Left lung (tissue), 10 donors: ENCODE data around the gene MYH10. TPM values are rescaled to one million over a fixed set of nuclear protein-coding genes. Genes with fewer than 3 reads are reported as not detected.

Experiments
- ATAC-seq: fragments of 200-7000 bp; cut with Tn5 transposase; one replicate; pipeline ENCODE4 v1.9.1; 2020; ENCODE audit warnings: moderate library complexity
- DNase-seq, 4 donors: peaks; one replicate each; pipeline ENCODE4 v3.0.0-alpha.2; 2013 to 2020
- H3K27ac ChIP-seq, 2 donors: fragments of 200-600 bp; sonication (generic) in 1 of 2; one replicate each; pipeline versions ENCODE4 v1.5.0 to v1.8.0; 2020 to 2021
- H3K27me3 ChIP-seq, 2 donors: fragments of 200-600 bp; sonication (generic) in 1 of 2; one replicate each; pipeline versions ENCODE4 v1.5.0 to v1.8.0; 2020 to 2021
- H3K36me3 ChIP-seq, 2 donors: fragments of 200-600 bp; sonication (generic) in 1 of 2; one replicate each; pipeline versions ENCODE4 v1.5.0 to v1.8.0; 2020 to 2021
- H3K4me1 ChIP-seq, 2 donors: fragments of 200-600 bp; one replicate each; pipeline ENCODE4 v1.8.0; 2021
- H3K4me3 ChIP-seq, 2 donors: fragments of 200-600 bp; sonication (generic) in 1 of 2; one replicate each; pipeline versions ENCODE4 v1.5.0 to v1.8.0; 2020 to 2021; ENCODE audit warnings: mild to moderate bottlenecking in 1 of 2
- H3K9me3 ChIP-seq, 2 donors: fragments of 200-600 bp; sonication (generic) in 1 of 2; one replicate each; pipeline versions ENCODE4 v1.5.0 to v1.8.0; 2020 to 2021
- CTCF ChIP-seq, 2 donors: fragments of 200-600 bp; sonication (generic) in 1 of 2; IDR thresholded peaks; one replicate each; pipeline versions ENCODE4 v1.5.0 to v1.8.0; 2021; ENCODE audit warnings: antibody characterized with exemption in 2 of 2
- intact Hi-C, 2 donors: fragments of 100-400 bp; cut with DNase I; formaldehyde crosslinking; loops; one replicate each; pipeline versions ENCODE4 v1.11.2 to v1.14.2; 2022
- polyA plus RNA-seq, 6 donors: library from polyadenylated mRNA; unstranded; fragments of 120-200 nt; gene quantifications; one replicate each; pipeline ENCODE4 v1.2.1, GENCODE V29; 2013; ENCODE audit not compliant: insufficient read length in 6 of 6
- total RNA-seq, 2 donors: library from RNA; stranded (reverse); fragmentation: NEBNext Ultra II Directional; extraction: Animal tissue kit (Norgen Biotek cat#: 25700); gene quantifications; one replicate each; pipeline ENCODE4 v1.2.1, GENCODE V29; 2021
- donor health status: DM: no; HTN: yes; CAD: no.
- donor health status: DM: no; HTN: no; CAD: no.

MYH10 gene
- total and polyA plus RNA-seq, 8 donors, result 70.9 to 196 (median 151) TPM

- no peak for ATAC-seq
- TF ChIP-seq CTCF (IDR thresholded peaks at IDR 0.05), result no peak
- no peaks in the 10 kb centered on the region for H3K9me3 ChIP-seq
Observed at GRCh38 chr17:8622191-8622590, 8.3 kb downstream of the MYH10 start.

GRCh38 chr17:8621585-8621984, 8.9 kb downstream of the MYH10 start:
- Histone ChIP-seq H3K27ac (no peak overlapping the region), H3K4me3 (no peak overlapping the region), H3K27me3 (peaks cover 0 to 32% of the 10 kb centered on the region in 2 donors), H3K4me1 (no peaks in the 10 kb centered on the region), H3K36me3 (no peaks in the 10 kb centered on the region), H3K9me3 (no peaks in the 10 kb centered on the region)
- intact Hi-C loops, result no loop called here
- no peak for DNase-seq
- no peak for ATAC-seq
- no peak for TF ChIP-seq CTCF (IDR thresholded peaks at IDR 0.05)

More at GRCh38 chr17:8622191-8622590, 8.3 kb downstream of the MYH10 start:
- no peak for DNase-seq
- no peaks in the 10 kb centered on the region for H3K4me1 ChIP-seq
- no peak overlapping the region for H3K27ac ChIP-seq
- H3K4me3 ChIP-seq, result no peak overlapping the region
- intact Hi-C loops, result no loop called here
- H3K36me3 ChIP-seq, result no peaks in the 10 kb centered on the region
- peaks cover 0 to 37% of the 10 kb centered on the region in 2 donors for H3K27me3 ChIP-seq

- Histone ChIP-seq H3K36me3 (no peaks in the 10 kb centered on the region), H3K27me3 (peaks cover 0 to 11% of the 10 kb centered on the region in 2 donors), H3K4me1 (no peaks in the 10 kb centered on the region), H3K4me3 (no peak overlapping the region), H3K9me3 (no peaks in the 10 kb centered on the region), H3K27ac (no peak overlapping the region)
- DNase-seq, result no peak
- ATAC-seq, result no peak
- intact Hi-C loops, result no loop called here
- no peak for TF ChIP-seq CTCF (IDR thresholded peaks at IDR 0.05)
Observed at GRCh38 chr17:8619294-8619693, 11.2 kb downstream of the MYH10 start.

- no peak overlapping the region for H3K4me3 ChIP-seq
- intact Hi-C loops, result no loop called here
- no peaks in the 10 kb centered on the region for H3K9me3 ChIP-seq
- no peaks in the 10 kb centered on the region for H3K4me1 ChIP-seq
- H3K27me3 ChIP-seq, result peaks cover 0 to 7% of the 10 kb centered on the region in 2 donors
- ATAC-seq (no peak), DNase-seq (no peak)
- TF ChIP-seq CTCF (IDR thresholded peaks at IDR 0.05), result no peak
- H3K27ac ChIP-seq, result no peak overlapping the region
- H3K36me3 ChIP-seq, result no peaks in the 10 kb centered on the region
Observed at GRCh38 chr17:8618825-8619224, 11.7 kb downstream of the MYH10 start.

- H3K27ac ChIP-seq, result no peak overlapping the region
- ATAC-seq (no peak), DNase-seq (no peak)
- H3K36me3 ChIP-seq, result no peaks in the 10 kb centered on the region
- peaks cover 0 to 2% of the 10 kb centered on the region in 2 donors for H3K9me3 ChIP-seq
- TF ChIP-seq CTCF (IDR thresholded peaks at IDR 0.05), result no peak
- no peaks in the 10 kb centered on the region for H3K4me1 ChIP-seq
- no peak overlapping the region for H3K4me3 ChIP-seq
- no peaks in the 10 kb centered on the region for H3K27me3 ChIP-seq
- intact Hi-C loops, result no loop called here
Observed at GRCh38 chr17:8614988-8615387, 15.5 kb downstream of the MYH10 start.
